SKM-1 (cell line): ENCODE data around the gene MAIP1.

ENCODE experiments used
- DNase-seq: peaks from one replicate; lab custom pipeline; 2025; ENCODE audit not compliant: unreplicated experiment; lab: John Stamatoyannopoulos, UW

Gene MAIP1

GRCh38 chr2:199988151-199988550 lies 32.8 kb downstream of the MAIP1 start:
- DNase-seq = no peak

- no peak for DNase-seq
Measured at GRCh38 chr2:199989822-199990221, 34.4 kb downstream of the MAIP1 start.

- DNase-seq = no peak
Measured at GRCh38 chr2:199991691-199992090, 36.3 kb downstream of the MAIP1 start.

- no peak for DNase-seq
Measured at GRCh38 chr2:199992296-199992695, 36.9 kb downstream of the MAIP1 start.

GRCh38 chr2:199994371-199994770 lies 39.0 kb downstream of the MAIP1 start:
- no peak for DNase-seq

GRCh38 chr2:199994896-199995295 lies 39.5 kb downstream of the MAIP1 start:
- no peak for DNase-seq

GRCh38 chr2:199997296-199997695 lies 41.9 kb downstream of the MAIP1 start:
- DNase-seq = no peak

- no peak for DNase-seq
Measured at GRCh38 chr2:199999166-199999565, 43.8 kb downstream of the MAIP1 start.

- DNase-seq = no peak
Measured at GRCh38 chr2:200000444-200001163, 45.2 kb downstream of the MAIP1 start.

- no peak for DNase-seq
Measured at GRCh38 chr2:200003444-200003843, 48.1 kb downstream of the MAIP1 start.

- no peak for DNase-seq
Measured at GRCh38 chr2:200005675-200006074, 50.3 kb downstream of the MAIP1 start.

- DNase-seq = no peak
Measured at GRCh38 chr2:200007306-200007705, 51.9 kb downstream of the MAIP1 start.

- DNase-seq = no peak
Measured at GRCh38 chr2:200012401-200012800, 57.0 kb downstream of the MAIP1 start.
